Naive thymus-derived CD4-positive, alpha-beta T cell (primary cell): ENCODE measurements around the gene BRD9. TPM values are rescaled to one million over a fixed set of nuclear protein-coding genes. Genes with fewer than 3 reads are reported as not detected.
A peak's percentile ranks its signal among the peaks of the same experiment; 100 is the strongest.

Experiments
- ATAC-seq: fragments of 150-1000 bp; cut with Tn5 transposase; 2 replicates; pipeline ENCODE4 v1.10.0; 2021; ENCODE audit warnings: mild to moderate bottlenecking, moderate library complexity
- CTCF ChIA-PET: fragments of 350-600 bp; sonication (Branson Sonifier 250); formaldehyde crosslinking; loops from one replicate; lab custom pipeline; 2021; ENCODE audit warnings: antibody characterized with exemption; lab: Charles Lee
- POLR2A ChIA-PET: fragments of 350-600 bp; sonication (Branson Sonifier 250); formaldehyde crosslinking; loops from one replicate; lab custom pipeline; 2021; ENCODE audit warnings: antibody characterized with exemption, inconsistent platforms; lab: Charles Lee
- DNase-seq, 9 donors: peaks; one replicate each; pipeline versions ENCODE4 v3.0.0 to v3.0.0-alpha.2; 2020 to 2022; ENCODE audit warnings: mixed read lengths in 1 of 9
- H3K27ac ChIP-seq: one replicate; pipeline ENCODE4 v1.7.0; 2013; ENCODE audit warnings: mild to moderate bottlenecking, low read depth, low read length, moderate library complexity
- H3K27me3 ChIP-seq, 2 donors: one replicate each; pipeline ENCODE4 v1.7.0; 2013; ENCODE audit warnings: low read length in 2 of 2, mild to moderate bottlenecking in 2 of 2, moderate library complexity in 2 of 2; ENCODE audit not compliant: control insufficient read depth in 2 of 2, insufficient read depth in 2 of 2
- H3K36me3 ChIP-seq, 3 experiments: 1 replicate in 2 of 3; 2 replicates in 1 of 3; pipeline ENCODE4 v1.7.0; 2013; ENCODE audit warnings: low read length in 3 of 3, mild to moderate bottlenecking in 3 of 3, moderate library complexity in 1 of 3; ENCODE audit not compliant: insufficient read depth in 3 of 3, control insufficient read depth in 2 of 3
- H3K4me1 ChIP-seq, 2 donors: one replicate each; pipeline ENCODE4 v1.7.0; 2013; ENCODE audit warnings: low read length in 2 of 2, mild to moderate bottlenecking in 2 of 2, moderate library complexity in 1 of 2; ENCODE audit not compliant: control insufficient read depth in 2 of 2, insufficient read depth in 2 of 2
- H3K4me3 ChIP-seq: 2 replicates; pipeline ENCODE4 v1.7.0; 2013; ENCODE audit warnings: mild to moderate bottlenecking, low read length
- H3K9me3 ChIP-seq, 3 experiments: 1 replicate in 2 of 3; 2 replicates in 1 of 3; pipeline ENCODE4 v1.7.0; 2013; ENCODE audit warnings: low read length in 3 of 3; ENCODE audit not compliant: control insufficient read depth in 2 of 3
- H3K27ac Mint-ChIP-seq, 9 donors: one replicate each; pipeline ENCODE4 v1.8.0; 2020 to 2022; ENCODE audit warnings: mixed read lengths in 9 of 9, mild to moderate bottlenecking in 8 of 9, moderate library complexity in 5 of 9, inconsistent platforms in 2 of 9
- H3K27me3 Mint-ChIP-seq, 5 donors: one replicate each; pipeline ENCODE4 v1.8.0; 2021 to 2022; ENCODE audit warnings: mixed read lengths in 5 of 5, mild to moderate bottlenecking in 1 of 5
- H3K36me3 Mint-ChIP-seq, 5 donors: one replicate each; pipeline ENCODE4 v1.8.0; 2020 to 2022; ENCODE audit warnings: mixed read lengths in 5 of 5, mild to moderate bottlenecking in 3 of 5, inconsistent platforms in 1 of 5
- H3K4me1 Mint-ChIP-seq, 7 donors: one replicate each; pipeline ENCODE4 v1.8.0; 2020 to 2022; ENCODE audit warnings: mixed read lengths in 7 of 7, mild to moderate bottlenecking in 3 of 7, inconsistent platforms in 1 of 7
- H3K4me3 Mint-ChIP-seq, 10 donors: one replicate each; pipeline ENCODE4 v1.8.0; 2020 to 2022; ENCODE audit warnings: mild to moderate bottlenecking in 10 of 10, mixed read lengths in 10 of 10, moderate library complexity in 6 of 10, inconsistent platforms in 2 of 10
- H3K9me3 Mint-ChIP-seq, 11 donors: one replicate each; pipeline ENCODE4 v1.8.0; 2020 to 2022; ENCODE audit warnings: mixed read lengths in 11 of 11, mild to moderate bottlenecking in 4 of 11, inconsistent platforms in 1 of 11, moderate library complexity in 1 of 11
- intact Hi-C, 2 donors: fragments of 100-400 bp; cut with micrococcal nuclease; formaldehyde crosslinking; loops; one replicate each; pipeline ENCODE4 v1.15.1; 2023
- polyA plus RNA-seq, 2 donors: library from polyadenylated mRNA; unstranded; fragments of 300-500 nt; fragmentation: Illumina TruSeq; gene quantifications; one replicate each; pipeline ENCODE4 v1.2.3, GENCODE V29; 2021
- total RNA-seq, 6 experiments: library from RNA in 5 of 6; stranded (reverse) in 5 of 6; gene quantifications; 1 replicate in 5 of 6; 2 replicates in 1 of 6; pipeline ENCODE4 v1.2.3 and lab custom pipeline; 2021 to 2026

BRD9 gene
- total and polyA plus RNA-seq, 7 experiments from 2014 or later: 10.6 to 93.2 (median 81.2) TPM

GRCh38 chr5:868428-869135 lies 24.0 kb downstream of the BRD9 start:
- H3K27ac Mint-ChIP-seq: no peak overlapping the region
- CTCF ChIA-PET: no interaction called here
- ATAC-seq (no peak), DNase-seq (no peak)
- POLR2A ChIA-PET: interaction anchor here (0.7 kb wide), 1 partner anchor 25 kb away, joined by 3 read pairs; no protein-coding TSS in a partner anchor
- no peaks in the 10 kb centered on the region for H3K27me3 Mint-ChIP-seq
- Histone ChIP-seq H3K27ac (no peak overlapping the region), H3K27me3 (no peaks in the 10 kb centered on the region), H3K9me3 (no peaks in the 10 kb centered on the region), H3K4me1 (no peaks in the 10 kb centered on the region), H3K36me3 (peaks cover 19 to 100% (median 39%) of the 10 kb centered on the region in 3 experiments), H3K4me3 (no peak overlapping the region)
- no peaks in the 10 kb centered on the region for H3K9me3 Mint-ChIP-seq
- no peaks in the 10 kb centered on the region for H3K4me1 Mint-ChIP-seq
- H3K4me3 Mint-ChIP-seq: no peak overlapping the region
- intact Hi-C loops: no loop called here
- H3K36me3 Mint-ChIP-seq: peaks cover 16 to 67% (median 30%) of the 10 kb centered on the region in 5 donors

- ChIA-PET POLR2A (no interaction called here), CTCF (no interaction called here)
- no peaks in the 10 kb centered on the region for H3K27me3 Mint-ChIP-seq
- ATAC-seq: no peak
- no peak for DNase-seq
- no peaks in the 10 kb centered on the region for H3K27me3 ChIP-seq
- peaks cover 19 to 100% (median 39%) of the 10 kb centered on the region in 3 experiments for H3K36me3 ChIP-seq
- peak overlapping the region in 1 of 9 donors; percentile 28 for H3K27ac Mint-ChIP-seq
- no peak overlapping the region for H3K27ac ChIP-seq
- intact Hi-C loops: no loop called here
- no peak overlapping the region for H3K4me3 ChIP-seq
- H3K4me3 Mint-ChIP-seq: no peak overlapping the region
- H3K36me3 Mint-ChIP-seq: peaks cover 16 to 61% (median 29%) of the 10 kb centered on the region in 5 donors
- no peaks in the 10 kb centered on the region for H3K9me3 Mint-ChIP-seq
- H3K4me1 Mint-ChIP-seq: no peaks in the 10 kb centered on the region
- no peaks in the 10 kb centered on the region for H3K9me3 ChIP-seq
- H3K4me1 ChIP-seq: no peaks in the 10 kb centered on the region
Observed at GRCh38 chr5:867300-867870, 25.2 kb downstream of the BRD9 start.

GRCh38 chr5:865771-866170 lies 26.8 kb downstream of the BRD9 start:
- peaks cover 16 to 52% (median 26%) of the 10 kb centered on the region in 5 donors for H3K36me3 Mint-ChIP-seq
- ATAC-seq: no peak
- H3K4me1 ChIP-seq: no peaks in the 10 kb centered on the region
- CTCF ChIA-PET: interaction anchor here (0.7 kb wide), 1 partner anchor 38 kb away, joined by 3 read pairs; no protein-coding TSS in a partner anchor
- H3K4me3 Mint-ChIP-seq: no peak overlapping the region
- no peaks in the 10 kb centered on the region for H3K4me1 Mint-ChIP-seq
- no peaks in the 10 kb centered on the region for H3K27me3 Mint-ChIP-seq
- H3K27me3 ChIP-seq: no peaks in the 10 kb centered on the region
- H3K9me3 Mint-ChIP-seq: no peaks in the 10 kb centered on the region
- POLR2A ChIA-PET: no interaction called here
- intact Hi-C loops: no loop called here
- H3K9me3 ChIP-seq: no peaks in the 10 kb centered on the region
- H3K27ac Mint-ChIP-seq: no peak overlapping the region
- no peak overlapping the region for H3K27ac ChIP-seq
- peaks cover 8 to 88% (median 34%) of the 10 kb centered on the region in 3 experiments for H3K36me3 ChIP-seq
- no peak for DNase-seq
- no peak overlapping the region for H3K4me3 ChIP-seq

- Histone ChIP-seq H3K27me3 (no peaks in the 10 kb centered on the region), H3K9me3 (no peaks in the 10 kb centered on the region), H3K27ac (no peak overlapping the region), H3K4me1 (no peaks in the 10 kb centered on the region), H3K4me3 (no peak overlapping the region), H3K36me3 (peaks cover 6 to 86% (median 34%) of the 10 kb centered on the region in 3 experiments)
- H3K27ac Mint-ChIP-seq: no peak overlapping the region
- ChIA-PET CTCF (no interaction called here), POLR2A (no interaction called here)
- ATAC-seq (no peak), DNase-seq (no peak)
- intact Hi-C loops: no loop called here
- no peaks in the 10 kb centered on the region for H3K4me1 Mint-ChIP-seq
- no peak overlapping the region for H3K4me3 Mint-ChIP-seq
- H3K36me3 Mint-ChIP-seq: peaks cover 16 to 45% (median 26%) of the 10 kb centered on the region in 5 donors
- no peaks in the 10 kb centered on the region for H3K9me3 Mint-ChIP-seq
- H3K27me3 Mint-ChIP-seq: no peaks in the 10 kb centered on the region
Observed at GRCh38 chr5:865168-865521, 27.5 kb downstream of the BRD9 start.

GRCh38 chr5:864492-865167 lies 28.0 kb downstream of the BRD9 start:
- Histone ChIP-seq H3K36me3 (peaks cover 6 to 81% (median 29%) of the 10 kb centered on the region in 3 experiments), H3K27me3 (no peaks in the 10 kb centered on the region), H3K4me3 (no peak overlapping the region), H3K27ac (no peak overlapping the region), H3K4me1 (no peaks in the 10 kb centered on the region), H3K9me3 (no peaks in the 10 kb centered on the region)
- CTCF ChIA-PET: no interaction called here
- H3K4me1 Mint-ChIP-seq: no peaks in the 10 kb centered on the region
- H3K4me3 Mint-ChIP-seq: no peak overlapping the region
- intact Hi-C loops: no loop called here
- ATAC-seq (no peak), DNase-seq (no peak)
- no peaks in the 10 kb centered on the region for H3K9me3 Mint-ChIP-seq
- POLR2A ChIA-PET: no interaction called here
- no peaks in the 10 kb centered on the region for H3K27me3 Mint-ChIP-seq
- H3K36me3 Mint-ChIP-seq: peaks cover 16 to 41% (median 24%) of the 10 kb centered on the region in 5 donors
- no peak overlapping the region for H3K27ac Mint-ChIP-seq

- ATAC-seq: no peak
- peaks cover 0 to 68% (median 19%) of the 10 kb centered on the region in 3 experiments for H3K36me3 ChIP-seq
- H3K9me3 Mint-ChIP-seq: no peaks in the 10 kb centered on the region
Observed at GRCh38 chr5:863244-863805, 29.3 kb downstream of the BRD9 start.

More at GRCh38 chr5:863244-863805, 29.3 kb downstream of the BRD9 start:
- Histone ChIP-seq H3K27ac (no peak overlapping the region), H3K4me1 (no peaks in the 10 kb centered on the region), H3K4me3 (no peak overlapping the region), H3K9me3 (no peaks in the 10 kb centered on the region), H3K27me3 (no peaks in the 10 kb centered on the region)
- Mint-ChIP-seq H3K36me3 (peaks cover 12 to 29% (median 17%) of the 10 kb centered on the region in 5 donors), H3K27ac (no peak overlapping the region), H3K27me3 (no peaks in the 10 kb centered on the region), H3K4me3 (no peak overlapping the region), H3K4me1 (peaks cover 0 to 4% (median 0%) of the 10 kb centered on the region in 7 donors)
- DNase-seq: no peak
- ChIA-PET CTCF (no interaction called here), POLR2A (no interaction called here)
- intact Hi-C loops: no loop called here
